Keratinocyte (primary cell): ENCODE measurements around the gene MIEF2. TPM values are rescaled to one million over a fixed set of nuclear protein-coding genes. Genes with fewer than 3 reads are reported as not detected.
"Not testable (repeated sequence)": the region's sequence is repeated elsewhere in the genome, so short reads cannot be mapped to it uniquely, and the experiment has no call there.

Source experiments
- DNase-seq: peaks from one replicate; pipeline ENCODE4 v3.0.0-alpha.2; 2011; ENCODE audit warnings: low read depth, missing footprints, low spot score
- FAIRE-seq: peaks from 2 replicates; lab custom pipeline; 2011; peaks lifted over from hg19 to GRCh38; lab: Jason Lieb, UNC
- H2AFZ ChIP-seq: 2 replicates; pipeline ENCODE4 v1.6.0; 2012; ENCODE audit warnings: low read length, control low read depth, inconsistent platforms; ENCODE audit not compliant: control insufficient read depth
- H3K27ac ChIP-seq: 2 replicates; pipeline ENCODE4 v1.5.1; 2011; ENCODE audit warnings: low read length; ENCODE audit not compliant: control insufficient read depth, insufficient read depth
- H3K27me3 ChIP-seq: 3 replicates; pipeline ENCODE4 v1.6.0; 2011; ENCODE audit warnings: low read length; ENCODE audit not compliant: control insufficient read depth, insufficient read depth; ENCODE audit errors: extremely low read depth
- H3K36me3 ChIP-seq, 2 experiments: 2 replicates in 1 of 2; 3 replicates in 1 of 2; pipeline ENCODE4 v1.5.1; 2011; ENCODE audit warnings: low read length in 2 of 2, mild to moderate bottlenecking in 1 of 2; ENCODE audit not compliant: control insufficient read depth in 2 of 2, insufficient read depth in 2 of 2; ENCODE audit errors: extremely low read depth in 1 of 2
- H3K4me1 ChIP-seq: 3 replicates; pipeline ENCODE4 v1.5.1; 2011; ENCODE audit warnings: low read length; ENCODE audit not compliant: control insufficient read depth, insufficient read depth; ENCODE audit errors: extremely low read depth
- H3K4me2 ChIP-seq: 3 replicates; pipeline ENCODE4 v1.6.0; 2011; ENCODE audit warnings: low read depth, low read length; ENCODE audit not compliant: control insufficient read depth, insufficient read depth; ENCODE audit errors: extremely low read depth
- H3K4me3 ChIP-seq, 3 experiments: fragments of 200-600 bp in 1 of 3; sonication (generic) in 1 of 3; 2 replicates in 2 of 3; 3 replicates in 1 of 3; pipeline ENCODE4 v1.5.1; 2011 to 2016; ENCODE audit warnings: low read length in 3 of 3, mild to moderate bottlenecking in 3 of 3, control low read depth in 2 of 3, inconsistent platforms in 1 of 3, low read depth in 1 of 3, mixed read lengths in 1 of 3, mixed run types in 1 of 3, moderate library complexity in 1 of 3; ENCODE audit not compliant: control insufficient read depth in 2 of 3, insufficient read depth in 2 of 3; ENCODE audit errors: extremely low read depth in 1 of 3
- H3K79me2 ChIP-seq: 2 replicates; pipeline ENCODE4 v1.6.0; 2012; ENCODE audit warnings: low read length; ENCODE audit not compliant: control insufficient read depth, insufficient read depth
- H3K9ac ChIP-seq: 3 replicates; pipeline ENCODE4 v1.6.0; 2011; ENCODE audit warnings: low read length; ENCODE audit not compliant: control insufficient read depth, insufficient read depth; ENCODE audit errors: extremely low read depth
- H3K9me1 ChIP-seq: 3 replicates; pipeline ENCODE4 v1.6.0; 2011; ENCODE audit warnings: low read length; ENCODE audit not compliant: control insufficient read depth, insufficient read depth; ENCODE audit errors: extremely low read depth
- H3K9me3 ChIP-seq: 2 replicates; pipeline ENCODE4 v1.5.1; 2012; ENCODE audit warnings: low read depth, low read length; ENCODE audit not compliant: control insufficient read depth
- H4K20me1 ChIP-seq: 3 replicates; pipeline ENCODE4 v1.6.0; 2011; ENCODE audit warnings: low read length; ENCODE audit not compliant: control insufficient read depth, insufficient read depth; ENCODE audit errors: extremely low read depth
- EZH2 ChIP-seq: IDR thresholded peaks from one replicate; pipeline ENCODE4 v1.6.1; 2012; ENCODE audit warnings: inconsistent platforms, mild to moderate bottlenecking, low read length, moderate library complexity
- dilution Hi-C: fragments of 300-500 bp; cut with MboI; formaldehyde crosslinking; loops from one replicate; pipeline ENCODE4 v1.7.0; 2020; ENCODE audit warnings: low sequenced_read_pairs; ENCODE audit not compliant: extremely low pct_ligation_motif_present
- polyA plus RNA-seq, 5 experiments: library from polyadenylated mRNA; depleted of rRNA in 3 of 5; stranded (reverse) in 3 of 5; stranded (forward) in 1 of 5; unstranded in 1 of 5; fragments of >200 nt; gene quantifications; 1 replicate in 1 of 5; 2 replicates in 3 of 5; 3 replicates in 1 of 5; pipeline versions ENCODE4 v1.2.1 to v1.2.3, GENCODE V29; 2011 to 2012; ENCODE audit warnings: missing spikeins in 2 of 5, low read depth in 1 of 5, low replicate concordance in 1 of 5
- TF ChIP-seq, protein P1 (sequence below), 3 experiments: IDR thresholded peaks in 1 of 3; conservative IDR thresholded peaks in 1 of 3; optimal IDR thresholded peaks in 1 of 3; 2 replicates in 2 of 3; 3 replicates in 1 of 3; pipeline versions ENCODE3 to v1.5.1; 2011; ENCODE audit warnings: low read length in 3 of 3, mild to moderate bottlenecking in 3 of 3, moderate library complexity in 2 of 3, control low read depth in 1 of 3, inconsistent platforms in 1 of 3; ENCODE audit not compliant: insufficient read depth in 2 of 3; ENCODE audit errors: extremely low read depth in 1 of 3

MIEF2 gene
- polyA plus RNA-seq, 1 donor (not counting 4 experiments of a cell fraction or from before 2014, with no cell fraction given): 7.9 TPM

DNA sequence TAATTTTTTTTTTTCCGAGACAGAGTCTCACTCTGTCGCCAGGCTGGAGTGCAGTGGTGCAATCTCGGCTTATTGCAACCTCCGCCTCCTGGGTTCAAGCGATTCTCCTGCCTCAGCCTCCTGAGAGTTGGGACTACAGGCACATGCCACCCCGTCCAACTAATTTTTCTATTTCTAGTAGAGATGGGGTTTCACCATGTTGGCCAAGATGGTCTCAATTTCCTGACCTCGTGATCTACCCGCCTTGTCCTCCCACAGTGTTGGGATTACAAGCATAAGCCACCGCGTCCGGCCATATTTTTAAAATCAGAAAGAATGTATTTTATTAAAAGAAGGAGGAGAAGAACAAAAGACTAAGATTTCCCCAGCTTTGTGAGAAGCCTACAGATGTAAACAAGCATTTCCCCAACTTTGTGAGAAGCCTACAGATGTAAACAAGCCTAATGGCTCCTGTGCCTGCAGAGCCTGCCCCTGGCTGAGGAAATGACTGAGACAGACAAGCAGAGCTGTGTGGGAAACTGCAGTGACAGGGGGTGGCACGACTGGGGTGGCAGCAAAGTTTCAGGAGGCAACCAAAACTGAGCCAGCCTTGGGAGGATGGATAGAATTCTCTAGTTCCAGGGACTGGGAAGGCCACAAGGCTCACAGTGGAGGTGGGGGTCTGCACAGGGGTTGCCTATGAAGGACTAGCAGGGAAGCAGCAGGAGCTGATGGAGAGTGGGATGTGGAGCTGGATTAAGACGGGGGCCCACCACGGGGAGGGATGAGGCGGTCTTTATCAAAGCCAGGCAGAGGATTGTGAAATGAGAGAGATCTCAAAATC, 31.5 kb downstream of the MIEF2 start:
- Histone ChIP-seq H2AFZ (no peak overlapping the region), H3K79me2 (no peaks in the 10 kb centered on the region), H3K9ac (no peak overlapping the region), H3K27ac (no peak overlapping the region), H3K36me3 (peaks cover 19 to 24% of the 10 kb centered on the region in 2 experiments), H4K20me1 (no peaks in the 10 kb centered on the region), H3K9me1 (no peaks in the 10 kb centered on the region), H3K9me3 (no peaks in the 10 kb centered on the region), H3K4me1 (no peaks in the 10 kb centered on the region), H3K4me2 (no peak overlapping the region), H3K27me3 (no peaks in the 10 kb centered on the region), H3K4me3 (no peak overlapping the region)
- dilution Hi-C loops: no loop called here
- DNase-seq (no peak), FAIRE-seq (no peak)
- TF ChIP-seq EZH2: no peak
- TF ChIP-seq, protein P1, sequence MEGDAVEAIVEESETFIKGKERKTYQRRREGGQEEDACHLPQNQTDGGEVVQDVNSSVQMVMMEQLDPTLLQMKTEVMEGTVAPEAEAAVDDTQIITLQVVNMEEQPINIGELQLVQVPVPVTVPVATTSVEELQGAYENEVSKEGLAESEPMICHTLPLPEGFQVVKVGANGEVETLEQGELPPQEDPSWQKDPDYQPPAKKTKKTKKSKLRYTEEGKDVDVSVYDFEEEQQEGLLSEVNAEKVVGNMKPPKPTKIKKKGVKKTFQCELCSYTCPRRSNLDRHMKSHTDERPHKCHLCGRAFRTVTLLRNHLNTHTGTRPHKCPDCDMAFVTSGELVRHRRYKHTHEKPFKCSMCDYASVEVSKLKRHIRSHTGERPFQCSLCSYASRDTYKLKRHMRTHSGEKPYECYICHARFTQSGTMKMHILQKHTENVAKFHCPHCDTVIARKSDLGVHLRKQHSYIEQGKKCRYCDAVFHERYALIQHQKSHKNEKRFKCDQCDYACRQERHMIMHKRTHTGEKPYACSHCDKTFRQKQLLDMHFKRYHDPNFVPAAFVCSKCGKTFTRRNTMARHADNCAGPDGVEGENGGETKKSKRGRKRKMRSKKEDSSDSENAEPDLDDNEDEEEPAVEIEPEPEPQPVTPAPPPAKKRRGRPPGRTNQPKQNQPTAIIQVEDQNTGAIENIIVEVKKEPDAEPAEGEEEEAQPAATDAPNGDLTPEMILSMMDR (optimal IDR thresholded peaks at IDR 0.05 in 1 of 3, IDR thresholded peaks at IDR 0.05 in 1 of 3, conservative IDR thresholded peaks at IDR 0.05 in 1 of 3; ENCODE audit: extremely low read depth in 1 of 3, insufficient read depth in 2 of 3, low read length in 3 of 3): no peak

DNA sequence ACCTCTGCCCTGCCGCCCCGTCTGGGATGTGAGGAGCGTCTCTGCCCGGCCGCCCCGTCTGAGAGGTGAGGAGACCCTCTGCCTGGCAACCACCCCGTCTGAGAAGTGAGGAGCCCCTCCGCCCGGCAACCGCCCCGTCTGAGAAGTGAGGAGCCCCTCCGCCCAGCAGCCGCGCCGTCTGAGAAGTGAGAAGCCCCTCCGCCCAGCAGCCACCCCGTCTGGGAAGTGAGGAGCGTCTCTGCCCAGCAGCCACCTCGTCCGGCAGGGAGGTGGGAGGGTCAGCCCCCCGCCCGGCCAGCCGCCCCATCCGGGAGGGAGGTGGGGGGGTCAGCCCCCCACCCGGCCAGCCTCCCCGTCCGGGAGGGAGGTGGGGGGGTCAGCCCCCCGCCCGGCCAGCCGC, 37.6 kb downstream of the MIEF2 start:
- DNase-seq, H4K20me1 ChIP-seq, H3K27ac ChIP-seq, H3K79me2 ChIP-seq, H3K4me1 ChIP-seq, FAIRE-seq, H2AFZ ChIP-seq, dilution Hi-C loops, H3K9me1 ChIP-seq, H3K4me3 ChIP-seq, H3K9ac ChIP-seq, H3K4me2 ChIP-seq, H3K27me3 ChIP-seq, H3K9me3 ChIP-seq: not testable (repeated sequence)
- H3K36me3 ChIP-seq: peaks cover 20 to 22% of the 10 kb centered on the region in 2 experiments
